NCI-H187 treated with DMSO at 0.1 percent for 48 hours (cell line): ENCODE measurements around the gene QARS1.

Experiments
- DNase-seq: peaks from one replicate; lab custom pipeline; 2025; lab: John Stamatoyannopoulos, UW

The QARS1 gene

DNA sequence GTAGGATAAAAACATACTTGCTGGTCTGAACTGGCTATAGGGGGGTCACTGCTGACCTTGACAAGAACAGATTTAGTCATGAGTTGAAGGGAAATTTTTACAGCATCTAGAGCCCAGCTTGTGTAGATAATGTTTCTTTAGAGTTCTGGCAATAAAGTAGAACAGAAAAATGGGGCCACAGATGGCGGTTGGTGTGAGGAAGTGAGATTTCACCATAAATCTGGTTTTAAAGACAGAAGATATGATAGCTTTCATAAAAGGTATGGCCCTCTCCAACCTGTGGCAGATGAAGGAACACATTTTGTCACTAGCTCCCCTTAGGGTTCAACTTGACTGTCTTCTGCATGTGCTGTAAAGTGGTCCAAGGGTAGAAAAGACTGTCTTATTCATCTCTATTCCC is 51.0 kb downstream of the QARS1 start:
- no peak for DNase-seq
